SK-N-SH treated with all-trans-retinoic acid at 6 μM for 48 hours (cell line): Measurements from ENCODE around the gene TBC1D16.
"Not testable (repeated sequence)": the region's sequence is repeated elsewhere in the genome, so short reads cannot be mapped to it uniquely, and the experiment has no call there.

Source experiments
- ATAC-seq: fragments of 200-7000 bp; cut with Tn5 transposase; 3 replicates; pipeline ENCODE4 v1.9.1; 2020; ENCODE audit warnings: mild to moderate bottlenecking, moderate library complexity
- ARNTL ChIP-seq: fragments of 450-650 bp; formaldehyde crosslinking; IDR thresholded peaks from 2 replicates; pipeline ENCODE4 v1.5.0; 2020; ENCODE audit warnings: low read depth, mild to moderate bottlenecking, moderate library complexity, borderline replicate concordance
- BACH2 ChIP-seq: fragments of 250-450 bp; sonication (Bioruptor Pico); IDR thresholded peaks from 2 replicates; pipeline ENCODE4 v1.9.0; 2021; ENCODE audit warnings: mild to moderate bottlenecking, borderline replicate concordance
- CREB5 ChIP-seq: fragments of 250-450 bp; sonication (Bioruptor Pico); IDR thresholded peaks from 2 replicates; pipeline ENCODE4 v1.5.1; 2020; ENCODE audit warnings: low read depth, mild to moderate bottlenecking, moderate library complexity
- CSDC2 ChIP-seq: fragments of 250-450 bp; sonication (Bioruptor Pico); IDR thresholded peaks from 2 replicates; pipeline ENCODE4 v1.5.0; 2020; ENCODE audit warnings: mild to moderate bottlenecking, moderate library complexity
- ESRRG ChIP-seq: fragments of 250-450 bp; sonication (Bioruptor Pico); IDR thresholded peaks from 2 replicates; pipeline ENCODE4 v1.6.1; 2021; ENCODE audit warnings: mild to moderate bottlenecking
- GLIS3 ChIP-seq: fragments of 250-450 bp; sonication (Bioruptor Pico); IDR thresholded peaks from 2 replicates; pipeline ENCODE4 v1.5.0; 2020; ENCODE audit warnings: mild to moderate bottlenecking, moderate library complexity
- ISL1 ChIP-seq: fragments of 250-450 bp; sonication (Bioruptor Pico); IDR thresholded peaks from 2 replicates; pipeline ENCODE4 v2.1.2; 2022; ENCODE audit warnings: mild to moderate bottlenecking, moderate library complexity
- OSR1 ChIP-seq: fragments of 250-450 bp; sonication (Bioruptor Pico); IDR thresholded peaks from 2 replicates; pipeline ENCODE4 v1.8.0; 2022; ENCODE audit warnings: moderate library complexity, mild to moderate bottlenecking, inconsistent platforms
- PPARA ChIP-seq: fragments of 250-450 bp; sonication (Bioruptor Pico); IDR thresholded peaks from 2 replicates; pipeline ENCODE4 v1.5.0; 2020; ENCODE audit warnings: mild to moderate bottlenecking, borderline replicate concordance
- RARB ChIP-seq: fragments of 250-450 bp; sonication (Bioruptor Pico); IDR thresholded peaks from 2 replicates; pipeline ENCODE4 v1.8.0; 2021; ENCODE audit warnings: mild to moderate bottlenecking, moderate library complexity
- SNAI2 ChIP-seq: fragments of 250-450 bp; sonication (Bioruptor Pico); IDR thresholded peaks from 2 replicates; pipeline ENCODE4 v1.5.0; 2020; ENCODE audit warnings: mild to moderate bottlenecking, moderate library complexity
- TCF4 ChIP-seq: fragments of 250-450 bp; sonication (Bioruptor Pico); IDR thresholded peaks from 2 replicates; pipeline ENCODE4 v1.8.0; 2021; ENCODE audit warnings: mild to moderate bottlenecking, moderate library complexity, borderline replicate concordance
- TOX ChIP-seq: fragments of 250-450 bp; sonication (Bioruptor Pico); IDR thresholded peaks from 2 replicates; pipeline ENCODE4 v1.8.0; 2021; ENCODE audit warnings: mild to moderate bottlenecking, moderate library complexity, borderline replicate concordance
- ZC3H10 ChIP-seq: fragments of 250-450 bp; sonication (Bioruptor Pico); IDR thresholded peaks from 2 replicates; pipeline ENCODE4 v1.5.1; 2021; ENCODE audit warnings: mild to moderate bottlenecking, moderate library complexity
- ZFP3 ChIP-seq: fragments of 250-450 bp; sonication (Bioruptor Pico); IDR thresholded peaks from 2 replicates; pipeline ENCODE4 v1.5.0; 2020; ENCODE audit warnings: mild to moderate bottlenecking, moderate library complexity
- ZFP30 ChIP-seq: fragments of 450-650 bp; formaldehyde crosslinking; IDR thresholded peaks from 2 replicates; pipeline ENCODE4 v1.5.0; 2022; ENCODE audit warnings: mild to moderate bottlenecking, moderate library complexity
- ZNF565 ChIP-seq: fragments of 450-650 bp; formaldehyde crosslinking; conservative IDR thresholded peaks from 2 replicates; pipeline ENCODE4 v1.5.0; 2020; ENCODE audit warnings: low read depth, mild to moderate bottlenecking, moderate library complexity
- ZNF8 ChIP-seq: fragments of 450-650 bp; formaldehyde crosslinking; IDR thresholded peaks from 2 replicates; pipeline ENCODE4 v1.5.0; 2020; ENCODE audit warnings: mild to moderate bottlenecking, moderate library complexity
- TF ChIP-seq, protein P1 (sequence below): fragments of 250-450 bp; sonication (Bioruptor Pico); IDR thresholded peaks from 2 replicates; pipeline ENCODE4 v1.8.0; 2020; ENCODE audit warnings: mild to moderate bottlenecking, moderate library complexity, borderline replicate concordance
- TF ChIP-seq, protein P2 (sequence below): fragments of 250-450 bp; sonication (Bioruptor Pico); IDR thresholded peaks from 2 replicates; pipeline ENCODE4 v1.5.0; 2020; ENCODE audit warnings: mild to moderate bottlenecking, moderate library complexity
- TF ChIP-seq, protein P3 (sequence below): fragments of 250-450 bp; sonication (Bioruptor Pico); IDR thresholded peaks from 2 replicates; pipeline ENCODE4 v1.8.0; 2021; ENCODE audit warnings: low read depth, mild to moderate bottlenecking, moderate library complexity, borderline replicate concordance
- TF ChIP-seq, protein P4 (sequence below): fragments of 250-450 bp; sonication (Bioruptor Pico); IDR thresholded peaks from 2 replicates; pipeline ENCODE4 v1.5.1; 2021; ENCODE audit warnings: mild to moderate bottlenecking, moderate library complexity

Gene TBC1D16

DNA sequence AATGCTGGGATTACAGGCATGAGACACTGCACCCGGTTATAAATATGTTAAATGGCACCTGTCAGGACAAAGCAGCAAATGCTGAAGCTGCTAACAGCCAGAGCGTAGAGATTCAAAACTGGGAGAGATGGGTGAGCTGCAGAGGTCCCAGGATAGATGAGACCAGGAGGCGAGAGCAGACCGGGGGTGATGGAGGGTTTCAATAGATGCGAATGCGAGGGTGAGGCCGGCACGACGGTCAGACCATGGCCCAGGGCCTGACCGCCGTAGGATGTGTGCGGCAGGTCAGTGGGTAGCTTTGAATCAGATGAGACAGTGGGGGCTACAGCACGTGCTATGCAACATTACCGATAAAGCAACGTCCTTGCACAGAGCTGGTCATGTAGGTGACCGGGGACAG lies 15.0 kb upstream of the TBC1D16 start:
- TF ChIP-seq, protein P1, sequence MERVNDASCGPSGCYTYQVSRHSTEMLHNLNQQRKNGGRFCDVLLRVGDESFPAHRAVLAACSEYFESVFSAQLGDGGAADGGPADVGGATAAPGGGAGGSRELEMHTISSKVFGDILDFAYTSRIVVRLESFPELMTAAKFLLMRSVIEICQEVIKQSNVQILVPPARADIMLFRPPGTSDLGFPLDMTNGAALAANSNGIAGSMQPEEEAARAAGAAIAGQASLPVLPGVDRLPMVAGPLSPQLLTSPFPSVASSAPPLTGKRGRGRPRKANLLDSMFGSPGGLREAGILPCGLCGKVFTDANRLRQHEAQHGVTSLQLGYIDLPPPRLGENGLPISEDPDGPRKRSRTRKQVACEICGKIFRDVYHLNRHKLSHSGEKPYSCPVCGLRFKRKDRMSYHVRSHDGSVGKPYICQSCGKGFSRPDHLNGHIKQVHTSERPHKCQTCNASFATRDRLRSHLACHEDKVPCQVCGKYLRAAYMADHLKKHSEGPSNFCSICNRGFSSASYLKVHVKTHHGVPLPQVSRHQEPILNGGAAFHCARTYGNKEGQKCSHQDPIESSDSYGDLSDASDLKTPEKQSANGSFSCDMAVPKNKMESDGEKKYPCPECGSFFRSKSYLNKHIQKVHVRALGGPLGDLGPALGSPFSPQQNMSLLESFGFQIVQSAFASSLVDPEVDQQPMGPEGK (CRISPR knock-in tag): no peak
- no peak for TF ChIP-seq BACH2
- no peak for TF ChIP-seq SNAI2 (CRISPR knock-in tag)
- TF ChIP-seq ISL1: no peak
- no peak for TF ChIP-seq ZFP30
- no peak for ATAC-seq

- TF ChIP-seq ZFP3: no peak
- TF ChIP-seq ZNF565 (CRISPR knock-in tag): no peak
- TF ChIP-seq CREB5 (CRISPR knock-in tag): no peak
- TF ChIP-seq OSR1 (CRISPR knock-in tag): no peak
- TF ChIP-seq ISL1: no peak
- no peak for ATAC-seq
These were observed 14.3 kb upstream of the TBC1D16 start for GRCh38 chr17:80049986-80050385.

GRCh38 chr17:80047176-80047575 lies 11.5 kb upstream of the TBC1D16 start:
- ATAC-seq: no peak
- TF ChIP-seq CSDC2 (CRISPR knock-in tag) (no peak), RARB (no peak), ZFP3 (no peak), ZNF8 (CRISPR knock-in tag) (no peak), ZNF565 (CRISPR knock-in tag) (no peak), ESRRG (CRISPR knock-in tag) (no peak)

DNA sequence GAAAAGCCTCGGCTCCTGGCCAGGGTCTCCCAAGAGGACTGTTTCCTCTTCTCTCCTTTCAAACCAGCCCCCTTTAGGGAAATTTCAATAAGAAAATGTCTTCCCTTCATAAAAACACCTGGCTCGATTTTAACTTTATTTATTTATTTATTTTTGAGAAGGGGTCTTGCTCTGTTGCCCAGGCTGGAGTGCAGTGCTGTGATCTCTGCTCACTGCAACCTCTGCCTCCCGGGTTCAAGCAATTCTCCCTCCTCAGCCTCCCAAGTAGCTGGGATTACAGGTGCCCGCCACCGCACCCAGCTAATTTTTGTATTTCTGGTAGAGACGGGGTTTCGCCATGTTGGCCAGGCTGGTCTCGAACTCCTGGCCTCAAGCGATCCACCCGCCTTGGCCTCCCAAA lies 11.0 kb upstream of the TBC1D16 start:
- ATAC-seq: not testable (repeated sequence)

DNA sequence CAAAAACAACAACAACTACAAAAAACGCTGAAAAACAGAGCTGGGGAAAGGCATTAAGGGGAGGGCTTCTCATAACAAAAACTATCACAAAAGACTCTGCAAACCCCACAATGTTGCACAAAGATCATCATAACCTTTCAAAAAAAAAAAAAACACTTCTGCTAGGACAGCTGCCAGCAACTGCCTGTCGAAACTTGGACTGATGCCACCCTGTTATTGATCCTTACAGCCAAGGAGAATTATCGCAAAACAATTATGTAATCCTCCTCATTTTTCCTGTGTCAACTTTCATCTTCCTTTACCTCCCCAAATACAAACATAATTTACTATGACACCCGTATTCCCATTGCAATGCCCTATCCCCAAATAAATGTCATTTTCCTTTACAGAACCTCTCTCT lies 10.0 kb upstream of the TBC1D16 start:
- TF ChIP-seq ZNF8 (CRISPR knock-in tag) (no peak), BACH2 (no peak), ZC3H10 (CRISPR knock-in tag) (no peak), TCF4 (no peak), TOX (CRISPR knock-in tag) (no peak), SNAI2 (CRISPR knock-in tag) (no peak), RARB (no peak), PPARA (CRISPR knock-in tag) (no peak), GLIS3 (CRISPR knock-in tag) (no peak), CSDC2 (CRISPR knock-in tag) (no peak), ARNTL (no peak), ZFP3 (no peak), CREB5 (CRISPR knock-in tag) (no peak), ZFP30 (no peak), ISL1 (no peak), OSR1 (CRISPR knock-in tag) (no peak)
- TF ChIP-seq, protein P2, sequence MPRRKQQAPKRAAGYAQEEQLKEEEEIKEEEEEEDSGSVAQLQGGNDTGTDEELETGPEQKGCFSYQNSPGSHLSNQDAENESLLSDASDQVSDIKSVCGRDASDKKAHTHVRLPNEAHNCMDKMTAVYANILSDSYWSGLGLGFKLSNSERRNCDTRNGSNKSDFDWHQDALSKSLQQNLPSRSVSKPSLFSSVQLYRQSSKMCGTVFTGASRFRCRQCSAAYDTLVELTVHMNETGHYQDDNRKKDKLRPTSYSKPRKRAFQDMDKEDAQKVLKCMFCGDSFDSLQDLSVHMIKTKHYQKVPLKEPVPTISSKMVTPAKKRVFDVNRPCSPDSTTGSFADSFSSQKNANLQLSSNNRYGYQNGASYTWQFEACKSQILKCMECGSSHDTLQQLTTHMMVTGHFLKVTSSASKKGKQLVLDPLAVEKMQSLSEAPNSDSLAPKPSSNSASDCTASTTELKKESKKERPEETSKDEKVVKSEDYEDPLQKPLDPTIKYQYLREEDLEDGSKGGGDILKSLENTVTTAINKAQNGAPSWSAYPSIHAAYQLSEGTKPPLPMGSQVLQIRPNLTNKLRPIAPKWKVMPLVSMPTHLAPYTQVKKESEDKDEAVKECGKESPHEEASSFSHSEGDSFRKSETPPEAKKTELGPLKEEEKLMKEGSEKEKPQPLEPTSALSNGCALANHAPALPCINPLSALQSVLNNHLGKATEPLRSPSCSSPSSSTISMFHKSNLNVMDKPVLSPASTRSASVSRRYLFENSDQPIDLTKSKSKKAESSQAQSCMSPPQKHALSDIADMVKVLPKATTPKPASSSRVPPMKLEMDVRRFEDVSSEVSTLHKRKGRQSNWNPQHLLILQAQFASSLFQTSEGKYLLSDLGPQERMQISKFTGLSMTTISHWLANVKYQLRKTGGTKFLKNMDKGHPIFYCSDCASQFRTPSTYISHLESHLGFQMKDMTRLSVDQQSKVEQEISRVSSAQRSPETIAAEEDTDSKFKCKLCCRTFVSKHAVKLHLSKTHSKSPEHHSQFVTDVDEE: no peak
- TF ChIP-seq, protein P3, sequence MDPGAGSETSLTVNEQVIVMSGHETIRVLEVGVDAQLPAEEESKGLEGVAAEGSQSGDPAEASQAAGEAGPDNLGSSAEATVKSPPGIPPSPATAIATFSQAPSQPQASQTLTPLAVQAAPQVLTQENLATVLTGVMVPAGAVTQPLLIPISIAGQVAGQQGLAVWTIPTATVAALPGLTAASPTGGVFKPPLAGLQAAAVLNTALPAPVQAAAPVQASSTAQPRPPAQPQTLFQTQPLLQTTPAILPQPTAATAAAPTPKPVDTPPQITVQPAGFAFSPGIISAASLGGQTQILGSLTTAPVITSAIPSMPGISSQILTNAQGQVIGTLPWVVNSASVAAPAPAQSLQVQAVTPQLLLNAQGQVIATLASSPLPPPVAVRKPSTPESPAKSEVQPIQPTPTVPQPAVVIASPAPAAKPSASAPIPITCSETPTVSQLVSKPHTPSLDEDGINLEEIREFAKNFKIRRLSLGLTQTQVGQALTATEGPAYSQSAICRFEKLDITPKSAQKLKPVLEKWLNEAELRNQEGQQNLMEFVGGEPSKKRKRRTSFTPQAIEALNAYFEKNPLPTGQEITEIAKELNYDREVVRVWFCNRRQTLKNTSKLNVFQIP: no peak
- TF ChIP-seq, protein P1 (CRISPR knock-in tag): no peak
- TF ChIP-seq, protein P4, sequence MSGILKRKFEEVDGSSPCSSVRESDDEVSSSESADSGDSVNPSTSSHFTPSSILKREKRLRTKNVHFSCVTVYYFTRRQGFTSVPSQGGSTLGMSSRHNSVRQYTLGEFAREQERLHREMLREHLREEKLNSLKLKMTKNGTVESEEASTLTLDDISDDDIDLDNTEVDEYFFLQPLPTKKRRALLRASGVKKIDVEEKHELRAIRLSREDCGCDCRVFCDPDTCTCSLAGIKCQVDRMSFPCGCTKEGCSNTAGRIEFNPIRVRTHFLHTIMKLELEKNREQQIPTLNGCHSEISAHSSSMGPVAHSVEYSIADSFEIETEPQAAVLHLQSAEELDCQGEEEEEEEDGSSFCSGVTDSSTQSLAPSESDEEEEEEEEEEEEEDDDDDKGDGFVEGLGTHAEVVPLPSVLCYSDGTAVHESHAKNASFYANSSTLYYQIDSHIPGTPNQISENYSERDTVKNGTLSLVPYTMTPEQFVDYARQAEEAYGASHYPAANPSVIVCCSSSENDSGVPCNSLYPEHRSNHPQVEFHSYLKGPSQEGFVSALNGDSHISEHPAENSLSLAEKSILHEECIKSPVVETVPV (CRISPR knock-in tag): no peak
- ATAC-seq: no peak
